Parathyroid adenoma (tissue), 2 donors: ENCODE results near the gene LATS2.

ENCODE experiments used
- H2AFZ ChIP-seq: fragments of 300-600 bp; sonication (generic); one replicate; pipeline ENCODE4 v1.7.0; 2017; ENCODE audit warnings: antibody characterized with exemption, mild to moderate bottlenecking
- H3K27ac ChIP-seq: fragments of 300-600 bp; sonication (generic); one replicate; pipeline ENCODE4 v1.7.0; 2017
- H3K27me3 ChIP-seq: fragments of 300-600 bp; sonication (generic); one replicate; pipeline ENCODE4 v1.7.0; 2017; ENCODE audit warnings: low read length; ENCODE audit not compliant: control insufficient read depth, insufficient read depth
- H3K36me3 ChIP-seq: fragments of 300-600 bp; sonication (generic); one replicate; pipeline ENCODE4 v1.7.0; 2017; ENCODE audit warnings: low read length; ENCODE audit not compliant: control insufficient read depth, insufficient read depth
- H3K4me1 ChIP-seq: fragments of 300-600 bp; sonication (generic); one replicate; pipeline ENCODE4 v1.7.0; 2017; ENCODE audit warnings: control low read depth
- H3K4me2 ChIP-seq: fragments of 300-600 bp; sonication (generic); one replicate; pipeline ENCODE4 v1.7.0; 2017; ENCODE audit warnings: low read length
- H3K4me3 ChIP-seq: fragments of 300-600 bp; sonication (generic); one replicate; pipeline ENCODE4 v1.7.0; 2017; ENCODE audit warnings: low read depth, low read length
- H3K79me2 ChIP-seq: fragments of 300-600 bp; sonication (generic); one replicate; pipeline ENCODE4 v1.7.0; 2017; ENCODE audit warnings: control low read depth
- H3K9ac ChIP-seq: fragments of 300-600 bp; sonication (generic); one replicate; pipeline ENCODE4 v1.7.0; 2017; ENCODE audit warnings: mild to moderate bottlenecking
- H3K9me3 ChIP-seq: fragments of 300-600 bp; sonication (generic); one replicate; pipeline ENCODE4 v1.7.0; 2017; ENCODE audit warnings: low read length; ENCODE audit not compliant: control insufficient read depth
- CTCF ChIP-seq: fragments of 300-600 bp; sonication (generic); IDR thresholded peaks from one replicate; pipeline ENCODE4 v1.7.0; 2017; ENCODE audit warnings: antibody characterized with exemption, mild to moderate bottlenecking
- donor health status: primary hyperparathyroidism.

Gene LATS2

GRCh38 chr13:21089830-21090229, 28.4 kb upstream of the LATS2 start:
- no peaks in the 10 kb centered on the region for H3K4me1 ChIP-seq
- H3K9me3 ChIP-seq = no peaks in the 10 kb centered on the region
- no peaks in the 10 kb centered on the region for H3K27me3 ChIP-seq
- H3K4me2 ChIP-seq = no peak overlapping the region
- H3K4me3 ChIP-seq = no peak overlapping the region
- no peak overlapping the region for H3K9ac ChIP-seq
- H3K27ac ChIP-seq = no peak overlapping the region
- no peaks in the 10 kb centered on the region for H3K36me3 ChIP-seq
- TF ChIP-seq CTCF = no peak
- H3K79me2 ChIP-seq = no peaks in the 10 kb centered on the region
- H2AFZ ChIP-seq = no peak overlapping the region

- TF ChIP-seq CTCF = no peak
- no peak overlapping the region for H2AFZ ChIP-seq
- H3K9me3 ChIP-seq = no peaks in the 10 kb centered on the region
Measured at GRCh38 chr13:21088534-21088933, 27.1 kb upstream of the LATS2 start.

GRCh38 chr13:21086929-21087328, 25.5 kb upstream of the LATS2 start:
- Histone ChIP-seq H3K4me3 (no peak overlapping the region), H3K4me1 (no peaks in the 10 kb centered on the region), H3K4me2 (no peak overlapping the region), H3K27ac (no peak overlapping the region), H2AFZ (no peak overlapping the region), H3K79me2 (no peaks in the 10 kb centered on the region), H3K27me3 (no peaks in the 10 kb centered on the region), H3K9me3 (no peaks in the 10 kb centered on the region), H3K9ac (no peak overlapping the region), H3K36me3 (no peaks in the 10 kb centered on the region)
- TF ChIP-seq CTCF = no peak

More at GRCh38 chr13:21088534-21088933, 27.1 kb upstream of the LATS2 start:
- H3K27ac ChIP-seq = no peak overlapping the region
- H3K9ac ChIP-seq = no peak overlapping the region
- H3K4me2 ChIP-seq = no peak overlapping the region
- H3K36me3 ChIP-seq = no peaks in the 10 kb centered on the region
- H3K27me3 ChIP-seq = no peaks in the 10 kb centered on the region
- no peak overlapping the region for H3K4me3 ChIP-seq
- no peaks in the 10 kb centered on the region for H3K79me2 ChIP-seq
- H3K4me1 ChIP-seq = no peaks in the 10 kb centered on the region

- no peak overlapping the region for H3K27ac ChIP-seq
- no peak for TF ChIP-seq CTCF
- H3K9me3 ChIP-seq = no peaks in the 10 kb centered on the region
- H2AFZ ChIP-seq = no peak overlapping the region
- H3K27me3 ChIP-seq = no peaks in the 10 kb centered on the region
- no peak overlapping the region for H3K4me3 ChIP-seq
- no peaks in the 10 kb centered on the region for H3K4me1 ChIP-seq
- no peak overlapping the region for H3K9ac ChIP-seq
- no peaks in the 10 kb centered on the region for H3K79me2 ChIP-seq
- H3K36me3 ChIP-seq = no peaks in the 10 kb centered on the region
- H3K4me2 ChIP-seq = no peak overlapping the region
Measured at GRCh38 chr13:21081926-21082325, 20.5 kb upstream of the LATS2 start.

- Histone ChIP-seq H3K9ac (no peak overlapping the region), H3K9me3 (no peaks in the 10 kb centered on the region), H3K27me3 (no peaks in the 10 kb centered on the region), H2AFZ (no peak overlapping the region), H3K4me1 (no peaks in the 10 kb centered on the region), H3K27ac (no peak overlapping the region), H3K4me3 (no peak overlapping the region), H3K4me2 (no peak overlapping the region), H3K36me3 (no peaks in the 10 kb centered on the region), H3K79me2 (no peaks in the 10 kb centered on the region)
- no peak for TF ChIP-seq CTCF
Measured at GRCh38 chr13:21080593-21080891, 19.2 kb upstream of the LATS2 start.
